ENCODE data around the gene PGAM1.
"Not testable (repeated sequence)": the region's sequence is repeated elsewhere in the genome, so short reads cannot be mapped to it uniquely, and the experiment has no call there.

Gene PGAM1

DNA sequence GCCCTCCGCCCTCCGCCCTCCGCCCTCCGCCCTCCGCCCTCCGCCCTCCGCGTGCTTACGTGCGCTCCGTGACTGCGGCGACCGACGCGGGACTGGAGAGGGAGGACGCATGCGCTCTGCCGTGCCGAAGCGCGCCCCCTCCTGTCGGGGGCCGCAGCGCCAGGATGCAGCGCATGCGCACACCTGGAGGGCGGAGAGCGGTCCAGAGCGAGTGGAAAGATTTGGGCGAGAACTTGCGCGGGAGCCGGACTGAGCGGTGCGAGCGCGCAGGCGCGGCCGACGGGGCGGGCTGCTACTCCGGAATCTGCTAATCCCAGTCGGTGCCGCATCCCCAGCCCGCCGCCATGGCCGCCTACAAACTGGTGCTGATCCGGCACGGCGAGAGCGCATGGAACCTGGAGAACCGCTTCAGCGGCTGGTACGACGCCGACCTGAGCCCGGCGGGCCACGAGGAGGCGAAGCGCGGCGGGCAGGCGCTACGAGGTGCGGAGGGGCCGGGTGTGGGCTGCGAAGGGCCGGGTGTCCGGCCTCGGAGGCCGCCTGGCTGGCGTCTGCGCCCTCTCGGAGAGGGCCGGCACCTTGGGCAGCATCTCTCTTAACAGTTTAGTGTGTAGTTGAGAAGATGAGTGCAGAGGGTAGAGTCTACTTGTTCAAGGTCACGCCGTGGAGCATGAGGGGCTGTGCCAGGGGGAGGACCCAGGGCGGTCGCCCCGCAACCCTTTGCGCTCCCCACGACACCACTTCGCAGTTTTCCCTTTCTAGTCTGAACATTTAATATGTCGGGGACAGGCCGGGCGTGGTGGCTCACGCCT lies at the start of gene PGAM1:
Gene PGAM1, plus strand, starts transcription at position 228 of the 812 bp plus-strand sequence. Its CDS starts 117 bp downstream, at position 345.
- DNase-seq, result peak; percentile 94

DNA sequence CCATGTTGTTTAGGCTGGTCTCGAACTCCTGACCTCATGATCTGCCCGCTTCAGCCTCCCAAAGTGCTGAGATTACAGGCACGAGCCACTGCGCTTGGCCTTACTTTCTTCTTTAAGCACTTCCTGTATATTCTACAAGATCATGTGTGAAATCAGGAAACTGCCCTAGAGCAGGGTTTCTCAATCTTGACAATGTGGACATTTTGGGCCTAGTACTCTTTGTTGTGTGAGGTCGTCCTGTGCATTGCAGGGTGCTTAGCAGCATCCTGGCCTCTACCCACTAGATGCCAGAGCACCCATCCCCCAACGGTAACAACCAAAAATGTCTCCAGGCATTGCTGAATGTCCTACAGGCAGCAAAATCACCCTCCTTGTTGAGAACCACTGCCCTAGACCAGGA lies 49.6 kb upstream of the PGAM1 start:
- no peak for DNase-seq

DNA sequence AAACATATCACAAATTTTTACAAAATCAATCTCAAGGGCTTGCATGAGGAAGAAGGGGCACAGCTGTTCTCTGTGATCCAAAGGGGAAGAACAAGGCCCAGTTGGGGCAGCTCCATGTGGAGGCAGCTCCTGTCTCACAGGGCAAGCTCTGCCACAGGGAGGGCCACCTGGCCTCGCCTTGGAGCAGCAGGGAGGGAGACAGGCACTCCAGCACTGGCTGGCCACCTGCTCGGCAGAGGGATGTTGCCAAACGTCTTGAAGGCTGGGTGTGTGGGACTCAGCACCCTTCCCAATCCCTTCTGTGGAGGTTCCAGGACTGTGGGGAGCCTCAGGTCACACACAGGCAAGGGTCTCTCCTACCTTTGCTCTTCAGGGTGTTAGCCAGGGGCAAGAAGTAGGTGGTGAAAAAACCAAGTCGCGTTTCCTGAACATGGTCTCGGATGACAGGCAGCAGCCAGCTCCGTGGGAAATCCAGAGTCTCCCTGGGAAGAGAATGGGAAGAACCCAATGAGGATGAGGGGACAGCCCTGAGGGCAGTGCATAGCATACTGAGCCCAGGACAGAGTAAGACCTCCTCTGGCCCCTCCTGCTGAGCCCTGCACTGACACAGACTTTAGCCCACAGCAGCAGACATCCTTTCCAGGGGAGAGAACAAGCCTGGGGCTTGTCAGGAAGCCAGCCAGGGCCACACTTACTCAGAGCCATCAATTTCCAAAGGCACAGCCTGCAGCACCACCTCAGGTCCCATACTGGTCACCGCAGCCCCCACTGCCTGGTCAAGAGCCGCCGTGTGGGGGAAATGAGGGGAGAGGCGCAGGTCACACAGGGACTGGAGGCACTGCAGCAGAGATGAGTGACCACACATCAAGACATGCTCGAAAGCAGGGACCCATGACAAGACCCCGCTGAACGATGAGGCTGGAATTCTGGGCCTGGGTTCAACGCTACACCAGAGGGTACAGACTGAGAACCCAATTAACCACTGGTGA lies 46.8 kb upstream of the PGAM1 start:
- DNase-seq, result no peak

DNA sequence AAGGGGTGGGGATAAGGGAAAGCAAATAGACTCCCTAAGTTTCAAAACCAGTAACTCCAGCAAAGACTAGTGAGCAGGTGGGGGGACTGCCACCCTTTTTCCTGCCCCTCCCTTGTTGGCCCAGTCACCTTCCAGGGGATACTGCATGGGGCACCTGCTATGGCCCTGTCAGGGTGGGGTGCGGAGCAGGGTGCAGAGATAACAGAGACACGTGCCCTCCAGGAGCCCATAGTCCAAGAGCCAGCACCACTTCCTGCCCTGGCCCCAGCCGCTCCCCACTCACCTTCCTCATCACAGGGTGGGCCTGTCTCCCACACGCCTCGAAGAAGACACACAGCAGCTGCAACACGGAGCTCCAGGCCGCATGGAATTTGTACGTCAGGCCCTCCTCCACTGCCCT lies 45.5 kb upstream of the PGAM1 start:
- DNase-seq, result no peak

DNA sequence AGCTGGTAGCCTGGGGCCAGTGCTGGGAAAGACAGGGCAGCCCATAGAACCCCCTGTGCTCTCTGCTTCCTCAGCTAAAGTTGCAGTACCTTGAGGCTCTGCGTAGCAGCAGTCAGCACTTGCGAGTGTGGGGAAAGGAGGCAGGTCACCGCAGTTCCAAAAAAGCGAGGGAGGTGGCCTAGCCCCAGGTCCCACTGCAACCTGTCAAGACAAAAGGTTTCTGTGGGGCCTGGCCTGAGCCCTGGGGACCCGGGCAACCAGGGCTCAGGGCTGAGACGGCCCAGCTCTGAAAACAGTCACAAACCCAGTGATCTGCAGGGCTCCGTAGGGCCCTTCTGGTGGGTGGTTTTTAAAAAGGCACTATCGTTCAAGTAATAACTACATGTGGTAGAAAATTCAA lies 44.4 kb upstream of the PGAM1 start:
- DNase-seq, result no peak

DNA sequence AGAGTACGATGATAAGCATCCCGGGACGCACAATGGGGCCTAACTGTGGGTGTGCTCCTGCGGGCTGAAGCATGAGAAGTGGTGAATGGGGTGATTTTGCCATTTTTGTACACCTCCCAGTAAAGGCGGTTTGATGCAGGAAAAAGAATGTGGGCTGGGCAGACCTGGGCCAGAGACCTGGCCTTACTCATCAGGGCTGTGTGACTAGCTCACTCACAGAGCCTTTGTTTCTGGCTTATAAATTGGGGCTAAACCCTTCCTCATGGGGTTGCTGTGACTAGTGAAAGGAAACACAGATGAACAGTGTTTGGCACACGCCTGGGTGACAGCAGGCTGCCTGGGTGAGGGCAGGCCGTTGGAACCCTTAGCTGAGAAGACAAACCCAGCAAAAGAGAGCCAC lies 42.8 kb upstream of the PGAM1 start:
- DNase-seq, result no peak

DNA sequence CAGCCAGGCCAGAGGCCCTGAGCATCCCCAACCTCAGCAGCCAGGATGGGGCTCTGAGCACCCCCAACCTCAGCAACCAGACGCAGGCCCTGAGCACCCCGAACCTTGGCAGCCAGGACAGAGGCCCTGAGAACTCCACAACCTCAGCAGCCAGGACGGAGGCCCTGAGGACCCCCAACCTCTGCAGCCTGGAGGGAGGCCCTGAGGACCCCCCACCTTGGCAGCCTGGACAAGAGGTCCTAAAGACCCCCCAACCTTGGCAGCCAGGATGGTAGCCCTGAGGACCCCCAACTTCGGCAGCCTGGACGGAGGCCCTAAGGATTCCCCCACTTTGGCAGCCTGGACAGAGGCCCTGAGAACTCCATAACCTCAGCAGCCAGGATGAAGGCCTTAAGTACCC lies 41.8 kb upstream of the PGAM1 start:
- no peak for DNase-seq

DNA sequence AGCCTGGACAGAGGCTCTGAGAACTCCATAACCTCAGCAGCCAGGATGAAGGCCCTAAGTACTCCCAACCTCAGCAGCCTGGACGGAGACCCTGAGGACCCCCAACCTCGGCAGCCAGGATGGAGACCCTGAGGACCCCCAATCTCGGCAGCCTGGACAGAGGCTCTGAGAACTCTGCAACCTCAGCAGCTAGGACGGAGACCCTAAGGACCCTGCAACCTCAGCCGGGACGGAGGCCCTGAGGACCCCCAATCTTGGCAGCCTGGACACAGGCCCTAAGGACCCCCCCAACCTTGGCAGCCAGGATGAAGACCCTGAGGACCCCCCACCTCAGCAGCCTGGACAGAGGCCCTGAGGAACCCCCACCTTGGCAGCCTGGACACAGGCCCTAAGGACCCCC lies 41.4 kb upstream of the PGAM1 start:
- no peak for DNase-seq

DNA sequence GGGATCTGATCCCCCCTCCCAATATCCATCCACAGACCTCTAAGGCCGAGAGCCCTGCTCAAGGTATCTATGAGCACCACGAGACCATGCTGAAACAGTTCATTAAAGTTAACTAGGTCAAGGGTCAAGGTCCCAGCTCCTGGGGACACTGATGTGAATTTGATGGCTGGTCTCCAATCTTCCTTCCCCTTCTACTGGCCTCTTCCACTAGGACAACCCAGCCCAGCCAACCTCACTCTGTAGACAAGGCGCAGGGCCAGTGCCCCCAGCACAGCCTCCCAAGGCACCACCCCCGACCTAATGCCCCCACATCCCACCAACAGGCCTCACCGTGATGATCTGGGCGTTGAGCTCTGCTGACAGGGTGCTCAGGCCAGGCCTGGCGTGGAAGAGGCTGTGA lies 40.4 kb upstream of the PGAM1 start:
- DNase-seq, result no peak

DNA sequence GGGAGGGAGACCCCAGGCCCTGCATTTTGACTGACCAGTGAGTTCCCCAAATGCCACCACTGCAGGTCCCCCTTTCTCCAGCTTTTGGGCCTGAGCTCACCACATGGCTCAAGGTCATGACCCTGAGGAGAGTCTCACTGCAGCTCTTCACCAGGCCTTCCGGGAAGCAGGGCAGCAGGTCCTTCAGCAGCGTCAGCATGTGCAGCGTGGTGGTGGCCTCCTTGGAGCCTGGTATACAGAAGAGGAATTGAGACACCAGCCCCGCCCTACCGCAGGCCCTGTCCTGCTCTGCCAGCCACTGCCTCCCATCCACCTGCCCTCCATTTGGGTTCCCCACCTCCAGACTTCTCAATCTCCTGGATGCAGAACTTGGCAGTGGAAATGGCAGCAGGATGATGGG lies 37.8 kb upstream of the PGAM1 start:
- DNase-seq, result no peak

DNA sequence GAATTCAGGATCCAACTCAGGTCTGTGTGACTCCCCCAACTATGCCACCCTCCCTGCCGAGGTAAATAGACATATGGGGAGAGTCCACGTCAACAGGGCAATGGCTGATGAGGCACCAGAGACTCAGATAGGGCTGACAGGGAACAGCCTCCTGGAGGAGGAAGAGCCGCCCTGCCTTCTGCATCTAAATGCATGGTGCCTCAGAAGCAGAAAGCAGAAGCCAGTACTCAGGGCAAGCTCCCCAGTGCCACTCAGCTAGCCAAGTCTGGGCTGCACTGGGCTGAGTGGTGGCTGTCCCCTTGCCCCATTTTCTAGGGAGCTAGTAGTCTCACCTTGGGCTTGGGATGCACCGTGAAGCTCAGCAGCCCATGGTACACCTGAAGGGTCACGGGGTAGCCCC lies 35.9 kb upstream of the PGAM1 start:
- DNase-seq, result no peak

DNA sequence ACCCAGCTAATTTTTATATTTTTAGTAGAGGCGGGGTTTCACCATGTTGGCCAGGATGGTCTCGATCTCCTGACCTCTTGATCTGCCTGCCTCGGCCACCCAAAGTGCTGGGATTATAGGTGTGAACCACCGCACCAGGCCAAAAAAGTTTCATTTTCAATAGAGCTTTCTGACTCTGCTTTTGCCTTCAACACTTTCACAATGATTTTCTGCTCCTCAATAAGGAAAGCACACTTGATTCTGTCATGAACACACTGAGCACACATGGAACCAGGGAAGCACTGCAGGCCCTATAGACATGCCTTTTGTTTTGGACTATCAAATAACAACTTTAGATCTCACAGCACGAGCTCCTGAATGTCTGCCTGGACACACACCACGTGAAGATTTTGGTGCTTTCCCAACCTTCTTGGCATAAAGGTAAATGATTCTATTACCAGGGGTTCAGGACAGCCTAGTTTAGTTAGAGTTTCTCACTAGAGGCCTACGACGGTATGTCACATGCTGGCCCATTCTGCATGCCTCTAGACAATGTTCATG lies 32.9 kb upstream of the PGAM1 start:
- no peak for DNase-seq

DNA sequence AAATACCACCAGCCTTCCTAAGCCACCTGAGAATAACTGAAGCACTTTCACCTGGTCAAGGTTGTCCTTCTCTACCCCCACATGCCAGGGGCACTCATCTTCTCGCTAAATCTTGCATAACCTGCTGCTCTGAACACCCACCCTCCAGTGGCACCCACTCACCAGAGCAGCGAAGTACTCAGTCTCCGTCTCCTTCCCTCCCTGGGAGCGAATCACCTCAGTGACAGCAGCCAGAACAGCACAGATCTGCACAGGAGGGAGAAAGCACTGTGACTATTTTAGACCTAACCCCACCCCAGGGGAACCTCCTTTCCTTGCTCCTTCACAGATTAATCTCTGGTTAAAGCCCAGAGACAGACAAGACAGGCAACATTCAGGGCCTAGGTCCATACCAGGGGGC lies 29.9 kb upstream of the PGAM1 start:
- no peak for DNase-seq

DNA sequence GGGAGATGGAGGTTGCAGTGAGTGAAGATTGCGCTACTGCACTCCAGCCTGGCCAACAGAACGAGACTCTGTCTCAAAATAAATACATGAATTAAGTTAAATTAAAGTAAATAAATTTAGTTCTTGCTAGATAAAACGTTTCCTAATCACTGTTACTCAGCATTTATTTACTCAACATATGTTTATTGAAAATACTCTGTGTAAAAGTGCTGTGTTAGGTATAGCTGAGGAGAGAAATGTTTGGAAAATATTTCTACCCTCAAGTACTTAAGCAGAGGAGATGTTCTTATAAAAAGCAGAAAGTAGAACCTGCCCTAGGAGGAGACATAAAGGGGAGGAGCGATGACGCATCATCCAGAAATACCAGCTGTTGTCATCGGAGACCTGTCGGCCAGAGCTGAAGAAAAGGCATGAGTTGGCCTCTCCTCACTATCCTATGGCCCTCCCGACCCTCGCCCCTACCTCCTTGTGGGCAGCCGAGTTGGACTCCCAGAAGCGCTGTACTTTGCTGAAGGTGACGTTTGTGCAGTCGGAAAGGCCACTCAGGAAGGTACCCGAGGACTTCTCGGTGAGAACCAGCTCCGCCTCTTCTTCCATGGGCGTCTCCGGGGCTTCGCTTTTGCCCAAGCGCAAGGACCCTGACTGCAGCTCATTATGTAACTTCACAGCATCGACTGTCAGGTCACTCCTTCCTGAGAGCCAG lies 26.0 kb upstream of the PGAM1 start:
- peak; percentile 23 for DNase-seq

DNA sequence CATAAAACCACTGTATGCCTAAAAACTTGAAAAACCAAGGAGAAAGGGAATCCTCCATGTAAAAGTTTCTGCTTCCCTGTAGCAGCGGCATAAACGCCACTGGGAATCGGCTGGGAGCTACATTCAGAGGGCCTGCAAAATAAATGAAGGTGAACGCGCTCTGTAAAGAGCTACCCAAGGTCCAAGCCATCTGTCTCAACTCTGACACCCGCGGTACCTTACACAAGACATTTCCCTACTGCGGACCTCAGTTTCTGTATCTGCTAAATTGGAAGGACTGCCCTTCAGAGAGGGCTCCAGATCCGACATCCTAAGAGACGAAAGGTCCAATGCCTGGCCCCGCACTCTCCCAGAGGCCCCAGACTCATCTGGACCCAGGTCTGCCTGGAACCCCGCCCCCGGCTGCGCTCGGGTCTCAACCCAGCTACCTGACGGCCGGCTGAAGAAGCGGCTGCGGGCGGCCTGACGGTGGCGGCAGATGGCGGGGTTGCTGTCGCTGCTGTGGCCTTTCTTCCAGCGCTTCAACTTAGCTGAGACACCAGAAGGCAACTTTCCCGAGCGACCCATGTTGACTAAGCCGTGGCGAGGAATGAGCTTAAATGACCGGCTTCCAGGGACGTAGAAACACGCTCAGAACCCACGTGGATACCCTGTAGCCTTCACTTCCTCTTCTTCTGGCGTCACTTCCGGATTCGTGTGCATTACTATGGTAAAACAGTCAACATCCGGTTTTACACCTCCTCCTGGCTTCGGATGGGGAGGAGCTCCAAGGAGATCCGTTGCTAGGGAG lies 25.1 kb upstream of the PGAM1 start, which contains the start of gene RRP12:
Gene RRP12, minus strand, starts transcription at position 676 of the 790 bp plus-strand sequence. Its CDS starts 109 bp downstream, at position 567.
- peak; percentile 61 for DNase-seq

DNA sequence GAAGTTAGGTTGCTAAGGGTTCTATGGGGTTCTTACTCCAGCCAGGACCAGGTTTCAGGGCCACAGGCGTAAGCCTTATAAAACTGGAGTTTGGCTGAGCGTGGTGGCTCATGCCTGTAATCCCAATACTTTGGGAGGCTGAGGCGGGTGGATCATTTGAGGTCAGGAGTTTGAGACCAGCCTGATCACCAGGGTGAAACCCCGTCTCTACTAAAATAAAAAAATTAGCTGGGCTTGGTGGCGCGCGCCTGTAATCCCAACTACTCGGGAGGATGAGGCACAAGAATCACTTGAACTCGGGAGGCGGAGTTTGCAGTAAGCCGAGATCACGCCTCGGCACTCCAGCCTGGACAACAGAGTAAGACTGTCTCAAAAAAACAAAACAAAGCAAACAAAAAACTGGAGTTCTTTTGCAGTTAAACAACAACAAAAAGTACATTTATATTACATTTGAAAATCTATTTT lies 24.5 kb upstream of the PGAM1 start:
- DNase-seq, result no peak

DNA sequence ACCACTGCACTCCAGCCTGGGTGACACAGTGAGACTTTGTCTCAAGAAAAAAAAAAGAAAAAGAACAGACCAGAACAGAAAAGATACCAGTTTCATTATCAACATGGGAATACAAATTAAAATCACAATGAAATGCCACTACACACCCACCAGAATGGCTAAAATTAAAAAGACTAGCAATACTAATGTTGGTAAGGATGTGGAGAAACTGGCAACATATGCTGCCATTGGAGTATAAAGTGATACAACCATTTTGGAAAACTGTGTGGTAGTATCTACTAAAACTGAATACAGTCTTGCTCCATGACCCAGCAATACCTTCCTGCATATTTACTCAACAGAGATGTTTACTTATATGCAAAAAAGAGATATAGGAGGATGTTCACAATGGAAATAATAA lies 21.9 kb upstream of the PGAM1 start:
- DNase-seq, result no peak

DNA sequence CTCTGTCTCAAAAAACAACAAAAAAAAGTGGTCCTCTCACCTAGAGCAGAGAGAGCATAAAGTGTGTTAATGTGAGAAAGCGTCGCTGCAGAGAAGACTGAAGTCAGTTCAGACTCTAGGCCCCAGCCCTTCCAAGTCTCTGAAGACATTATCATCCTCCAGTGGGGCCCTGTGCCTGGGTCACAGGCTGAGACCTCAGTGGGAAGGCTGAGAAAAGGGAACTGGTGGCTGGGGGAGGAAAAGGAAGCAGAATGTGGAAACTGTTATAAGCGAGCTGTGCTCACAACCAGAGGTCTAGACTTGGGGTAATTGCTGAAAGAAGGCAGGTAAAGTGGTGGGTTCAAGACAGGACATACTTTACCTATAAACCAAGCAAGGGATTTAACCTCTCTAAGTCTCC lies 19.9 kb upstream of the PGAM1 start:
- DNase-seq, result no peak

DNA sequence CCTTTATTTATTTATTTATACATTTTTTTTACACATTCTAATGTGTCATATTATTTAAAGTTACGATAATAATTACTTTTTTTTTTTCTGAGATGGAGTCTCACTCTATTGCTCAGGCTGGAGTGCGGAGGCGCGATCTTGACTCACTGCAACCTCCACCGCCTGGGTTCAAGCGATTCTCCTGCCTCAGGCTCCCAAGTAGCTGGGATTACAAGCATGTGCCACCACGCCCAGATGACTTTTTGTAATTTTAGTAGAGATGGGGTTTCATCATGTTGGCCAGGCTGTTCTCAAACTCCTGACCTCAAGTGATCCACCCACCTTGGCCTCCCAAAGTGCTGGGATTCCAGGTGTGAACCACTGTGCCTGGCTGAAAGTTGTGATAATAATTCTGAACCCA lies 19.5 kb upstream of the PGAM1 start:
- not testable (repeated sequence) for DNase-seq

DNA sequence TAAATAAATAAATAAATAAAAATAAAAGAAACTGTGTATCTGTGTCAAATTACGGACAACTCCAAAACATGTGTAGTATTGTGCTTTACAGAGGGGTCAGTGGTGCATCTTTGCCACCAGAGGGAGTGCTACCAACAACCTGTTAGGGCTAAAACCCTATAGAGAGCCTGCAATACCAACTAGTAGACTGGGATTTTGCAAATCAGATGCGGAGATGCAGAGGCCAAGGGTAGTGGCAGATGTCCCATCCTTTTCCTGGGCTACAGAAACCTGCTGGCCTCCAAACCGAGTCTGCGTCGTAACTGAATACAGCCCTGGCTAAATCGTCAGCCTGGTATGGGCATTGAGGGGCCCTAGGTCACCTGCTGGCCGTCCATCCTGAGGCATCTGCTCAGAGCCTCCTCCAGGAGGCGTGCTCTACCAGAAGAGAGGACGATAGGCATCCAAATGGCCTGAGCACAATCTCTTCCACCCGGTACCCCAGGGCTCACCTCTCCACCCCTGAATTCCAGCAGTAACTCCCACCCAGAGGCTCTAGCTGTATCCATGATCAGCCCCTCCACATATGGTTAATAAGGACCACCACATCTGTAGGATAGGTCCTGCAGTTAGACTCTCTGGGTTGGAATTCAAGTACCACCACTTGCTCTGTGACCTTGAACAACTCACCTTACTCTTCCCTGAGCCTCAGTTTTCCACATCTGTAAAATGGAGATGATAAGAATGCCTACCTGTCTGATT lies 18.6 kb upstream of the PGAM1 start:
- DNase-seq, result peak; percentile 50

DNA sequence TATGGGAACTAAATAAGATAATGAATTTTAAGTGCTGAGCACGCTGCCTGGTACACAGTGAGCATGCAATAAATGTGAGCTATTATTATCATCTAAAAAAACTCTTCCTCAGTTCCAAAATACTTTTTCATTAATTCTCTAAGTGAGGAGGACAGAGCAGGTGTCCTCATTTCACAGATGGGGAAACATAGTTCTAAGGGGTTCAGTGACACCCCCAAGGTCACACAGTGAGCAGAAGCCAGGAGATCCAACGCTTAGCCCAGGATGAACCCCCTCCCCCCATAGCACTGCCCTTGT lies 18.1 kb upstream of the PGAM1 start:
- no peak for DNase-seq

Data from stimulated activated CD4-positive, alpha-beta T cell treated with anti-CD3 and anti-CD28 coated beads, Interleukin-4, amount 100 ng/mL, for 1 hour (primary cell).